ENCODE results near the gene CNOT2. TPM values are rescaled to one million over a fixed set of nuclear protein-coding genes. Genes with fewer than 3 reads are reported as not detected.
A peak's percentile ranks its signal among the peaks of the same experiment; 100 is the strongest.

Gene CNOT2
- total and polyA plus RNA-seq, 2 experiments from 2014 or later, result 110 to 152 TPM

- TF ChIP-seq, protein P1, sequence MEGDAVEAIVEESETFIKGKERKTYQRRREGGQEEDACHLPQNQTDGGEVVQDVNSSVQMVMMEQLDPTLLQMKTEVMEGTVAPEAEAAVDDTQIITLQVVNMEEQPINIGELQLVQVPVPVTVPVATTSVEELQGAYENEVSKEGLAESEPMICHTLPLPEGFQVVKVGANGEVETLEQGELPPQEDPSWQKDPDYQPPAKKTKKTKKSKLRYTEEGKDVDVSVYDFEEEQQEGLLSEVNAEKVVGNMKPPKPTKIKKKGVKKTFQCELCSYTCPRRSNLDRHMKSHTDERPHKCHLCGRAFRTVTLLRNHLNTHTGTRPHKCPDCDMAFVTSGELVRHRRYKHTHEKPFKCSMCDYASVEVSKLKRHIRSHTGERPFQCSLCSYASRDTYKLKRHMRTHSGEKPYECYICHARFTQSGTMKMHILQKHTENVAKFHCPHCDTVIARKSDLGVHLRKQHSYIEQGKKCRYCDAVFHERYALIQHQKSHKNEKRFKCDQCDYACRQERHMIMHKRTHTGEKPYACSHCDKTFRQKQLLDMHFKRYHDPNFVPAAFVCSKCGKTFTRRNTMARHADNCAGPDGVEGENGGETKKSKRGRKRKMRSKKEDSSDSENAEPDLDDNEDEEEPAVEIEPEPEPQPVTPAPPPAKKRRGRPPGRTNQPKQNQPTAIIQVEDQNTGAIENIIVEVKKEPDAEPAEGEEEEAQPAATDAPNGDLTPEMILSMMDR (conservative IDR thresholded peaks at IDR 0.05; ENCODE audit: low read depth in 2 of 2), result no peak
- TF ChIP-seq EZH2phosphoT487 (IDR thresholded peaks at IDR 0.05; ENCODE audit: unreplicated experiment) (no peak), STAT1 (IDR thresholded peaks at IDR 0.05; ENCODE audit: unreplicated experiment) (no peak), ZNF331 (CRISPR knock-in tag; IDR thresholded peaks at IDR 0.05; ENCODE audit: low read depth) (no peak), CREB1 (CRISPR knock-in tag; IDR thresholded peaks at IDR 0.05; ENCODE audit: low read depth) (no peak), POLR2AphosphoS5 (IDR thresholded peaks at IDR 0.05; ENCODE audit: low read depth) (no peak), ZNF114 (CRISPR knock-in tag; IDR thresholded peaks at IDR 0.05) (no peak)
- TF ChIP-seq, protein P2, sequence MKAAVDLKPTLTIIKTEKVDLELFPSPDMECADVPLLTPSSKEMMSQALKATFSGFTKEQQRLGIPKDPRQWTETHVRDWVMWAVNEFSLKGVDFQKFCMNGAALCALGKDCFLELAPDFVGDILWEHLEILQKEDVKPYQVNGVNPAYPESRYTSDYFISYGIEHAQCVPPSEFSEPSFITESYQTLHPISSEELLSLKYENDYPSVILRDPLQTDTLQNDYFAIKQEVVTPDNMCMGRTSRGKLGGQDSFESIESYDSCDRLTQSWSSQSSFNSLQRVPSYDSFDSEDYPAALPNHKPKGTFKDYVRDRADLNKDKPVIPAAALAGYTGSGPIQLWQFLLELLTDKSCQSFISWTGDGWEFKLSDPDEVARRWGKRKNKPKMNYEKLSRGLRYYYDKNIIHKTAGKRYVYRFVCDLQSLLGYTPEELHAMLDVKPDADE (IDR thresholded peaks at IDR 0.05), result no peak
Observed at GRCh38 chr12:70255311-70255710, 12.1 kb downstream of the CNOT2 start (continued).

DNA sequence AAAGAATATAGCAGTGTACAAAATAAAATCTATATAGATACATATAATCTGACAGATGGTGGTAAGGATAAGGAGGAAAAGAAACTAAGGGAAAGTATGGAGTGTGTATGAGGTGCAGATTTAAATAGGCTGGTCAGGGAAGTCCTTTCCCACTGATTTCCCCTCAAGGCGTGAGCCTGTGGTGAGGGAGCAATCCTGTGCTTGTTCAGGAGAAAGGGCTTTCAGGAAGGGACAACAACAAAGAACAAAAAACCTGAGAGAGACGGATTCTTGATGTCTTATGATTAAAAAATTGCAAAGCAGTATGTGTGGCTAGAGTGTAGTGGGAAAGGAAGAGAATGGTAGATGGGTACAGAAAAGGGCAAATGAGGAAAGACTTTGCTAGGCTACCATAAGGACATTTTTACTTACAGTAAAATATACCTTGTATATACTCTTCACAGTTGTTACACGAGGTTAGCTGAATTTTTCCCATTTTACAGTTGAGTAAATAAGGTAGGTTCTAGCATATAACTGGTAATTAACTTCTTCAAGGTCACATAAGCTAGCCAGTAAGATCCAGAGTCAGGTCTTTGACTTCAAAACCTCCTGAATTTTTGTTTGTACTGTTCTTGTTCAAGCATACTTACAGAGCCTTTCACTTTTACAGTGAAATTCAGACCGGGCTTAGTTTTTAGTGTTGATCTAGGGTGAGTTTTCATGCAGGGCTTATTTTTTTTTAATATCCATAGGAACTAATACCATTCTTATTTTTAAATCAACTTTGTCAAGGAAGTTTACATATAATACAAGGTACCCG lies 15.6 kb downstream of the CNOT2 start:
- Mint-ChIP-seq H3K27me3 (ENCODE audit: insufficient read depth, low read depth, poor library complexity) (peaks cover 3% of the 10 kb centered on the region), H3K36me3 (ENCODE audit: low read depth) (no peaks in the 10 kb centered on the region; the same call in 1 of the 3 replicates), H3K4me1 (peaks cover 66% of the 10 kb centered on the region), H3K27ac (peak overlapping the region; percentile 77), H3K9me3 (no peaks in the 10 kb centered on the region), H3K4me3 (no peak overlapping the region)
- Histone ChIP-seq H3K79me2 (replicated peaks; ENCODE audit: insufficient read depth) (peaks cover 100% of the 10 kb centered on the region), H3K27me3 (ENCODE audit: insufficient read depth) (no peaks in the 10 kb centered on the region), H4K20me1 (replicated peaks; ENCODE audit: insufficient read depth) (peaks cover 40% of the 10 kb centered on the region; the same call in 1 of the 2 replicates), H3K9me2 (ENCODE audit: insufficient read depth) (no peaks in the 10 kb centered on the region), H3K36me3 (ENCODE audit: insufficient read depth) (no peaks in the 10 kb centered on the region), H2AFZ (no peak overlapping the region), H3K4me1 (ENCODE audit: insufficient read depth) (peaks cover 42% of the 10 kb centered on the region), H3K4me2 (0 out of 2 replicates have a peak overlapping the region, but pooled peaks have one; percentile 29), H3K27ac (ENCODE audit: low read depth) (peak overlapping the region; percentile 40), H3F3A (replicated peaks; ENCODE audit: low read depth) (no peaks in the 10 kb centered on the region), H3K4me3 (no peak overlapping the region)
- ATAC-seq (peak; percentile 87), DNase-seq (ENCODE audit: low spot score) (no peak)
- TF ChIP-seq, protein P2 (IDR thresholded peaks at IDR 0.05), result no peak
- no peak for TF ChIP-seq STAT1 (IDR thresholded peaks at IDR 0.05; ENCODE audit: unreplicated experiment)
- no peak for TF ChIP-seq ZNF462 (CRISPR knock-in tag; IDR thresholded peaks at IDR 0.05)
- TF ChIP-seq JUNB (IDR thresholded peaks at IDR 0.05; ENCODE audit: unreplicated experiment), result no peak
- no peak for TF ChIP-seq ZNF331 (CRISPR knock-in tag; IDR thresholded peaks at IDR 0.05; ENCODE audit: low read depth)
